ENCODE data around the gene CEMP1. TPM values are rescaled to one million over a fixed set of nuclear protein-coding genes. Genes with fewer than 3 reads are reported as not detected.
A peak's percentile ranks its signal among the peaks of the same experiment; 100 is the strongest.

CEMP1 gene
- total and polyA plus RNA-seq, 4 experiments from 2014 or later, result 1.7 to 5.0 (median 2.4) TPM

DNA sequence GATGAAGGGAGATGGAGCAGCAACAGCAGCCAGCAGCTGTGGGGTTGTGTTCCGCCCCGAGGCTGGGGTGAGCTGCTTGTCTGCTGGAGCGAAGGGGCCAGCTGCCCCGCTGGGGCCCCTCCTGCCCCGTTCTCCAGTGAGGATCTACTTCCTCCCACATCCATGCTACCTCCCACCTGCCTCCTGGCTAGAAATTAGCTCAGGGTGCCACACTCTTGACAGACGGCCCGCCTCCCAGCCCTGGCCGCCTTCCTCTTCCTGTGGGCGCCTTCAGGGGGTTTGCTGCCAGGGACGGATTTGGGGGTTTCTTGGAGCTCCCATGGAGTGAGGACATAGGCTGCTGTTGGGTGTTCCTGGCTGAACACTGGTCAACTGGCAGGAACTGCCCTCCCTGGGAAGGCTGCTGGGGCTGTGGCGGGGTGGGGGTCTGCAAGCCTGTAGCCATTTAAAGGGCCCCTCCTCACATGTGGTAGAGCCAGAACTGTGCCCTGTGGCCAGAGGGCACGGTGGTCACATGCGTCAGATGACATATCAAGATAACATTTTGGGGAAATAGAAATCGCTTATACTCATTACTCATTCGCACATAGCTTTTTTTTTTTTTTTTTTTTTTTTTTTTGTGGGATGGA, 43.2 kb downstream of the CEMP1 start:
- CTCF ChIA-PET (ENCODE audit: partially characterized antibody), result interaction anchor here (0.6 to 2.5 kb wide), 7 partner anchors 15 to 294 kb away, joined by 3 to 13 read pairs (median 3); partner anchors contain the start of gene CCNF
- H3K4me1 Mint-ChIP-seq, result peaks cover 9 to 19% (median 13%) of the 10 kb centered on the region in 4 donors
- intact Hi-C loops (cut with micrococcal nuclease), result loop anchor here (1.0 kb wide), 6 partner anchors 14 to 465 kb away; partner anchors contain the start of genes ABCA3, ATP6V0C and TEDC2

DNA sequence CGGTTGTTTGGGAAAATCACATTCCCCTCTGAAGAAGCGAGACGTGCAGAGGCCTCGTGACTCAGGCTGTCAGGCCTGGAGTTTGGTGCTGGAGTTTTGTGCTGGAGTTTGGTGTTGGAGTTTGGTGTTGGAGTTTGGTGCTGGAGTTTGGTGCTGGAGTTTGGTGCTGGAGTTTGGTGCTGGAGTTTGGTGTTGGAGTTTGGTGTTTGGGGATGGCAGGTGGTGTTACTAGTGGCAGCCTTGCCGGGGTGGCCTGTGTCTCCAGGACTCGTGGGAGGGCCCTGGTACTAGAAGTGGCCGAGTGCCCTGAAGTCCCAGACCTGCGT, 43.7 kb downstream of the CEMP1 start:
- Mint-ChIP-seq H3K27me3 (no peaks in the 10 kb centered on the region), H3K9me3 (no peaks in the 10 kb centered on the region), H3K4me1 (peaks cover 9 to 19% (median 13%) of the 10 kb centered on the region in 4 donors), H3K27ac (peak overlapping the region; percentile 66 to 95 (median 89)), H3K36me3 (peaks cover 0 to 1% of the 10 kb centered on the region in 2 donors), H3K4me3 (peak overlapping the region in 7 of 8 donors; percentile 23 to 68 (median 57))
- ChIA-PET CTCF (ENCODE audit: partially characterized antibody) (interaction anchor here (0.9 to 2.5 kb wide), 5 partner anchors 13 to 293 kb away, joined by 3 to 13 read pairs (median 5); partner anchors contain the start of genes CCNF and TBC1D24), POLR2A (ENCODE audit: partially characterized antibody) (interaction anchor here (1.3 to 2.0 kb wide), 3 partner anchors 13 to 282 kb away, joined by 4 to 8 read pairs (median 4); partner anchors contain the start of genes CCNF, MLST8 and TBC1D24)
- Histone ChIP-seq H3K4me3 (ENCODE audit: low read length in 2 of 2) (no peak overlapping the region), H3K36me3 (ENCODE audit: insufficient read depth, low read length) (no peaks in the 10 kb centered on the region), H3K27me3 (ENCODE audit: insufficient read depth, low read length) (no peaks in the 10 kb centered on the region), H3K27ac (ENCODE audit: low read depth, low read length) (no peak overlapping the region), H3K9me3 (ENCODE audit: control insufficient read depth in 1 of 2, low read length in 2 of 2) (no peaks in the 10 kb centered on the region), H3K4me1 (ENCODE audit: insufficient read depth, low read length) (peaks cover 14% of the 10 kb centered on the region)
- no peak for DNase-seq
- intact Hi-C loops (cut with micrococcal nuclease), result loop anchor here (1.0 kb wide), 6 partner anchors 13 to 464 kb away; partner anchors contain the start of genes ABCA3, ATP6V0C and TEDC2

More for the DNA sequence above, 43.2 kb downstream of the CEMP1 start:
- Histone ChIP-seq H3K9me3 (ENCODE audit: control insufficient read depth in 1 of 2, low read length in 2 of 2) (no peaks in the 10 kb centered on the region), H3K27me3 (ENCODE audit: insufficient read depth, low read length) (no peaks in the 10 kb centered on the region), H3K4me3 (ENCODE audit: low read length in 2 of 2) (no peak overlapping the region), H3K27ac (ENCODE audit: low read depth, low read length) (no peak overlapping the region), H3K36me3 (ENCODE audit: insufficient read depth, low read length) (no peaks in the 10 kb centered on the region), H3K4me1 (ENCODE audit: insufficient read depth, low read length) (peaks cover 14% of the 10 kb centered on the region)
- POLR2A ChIA-PET (ENCODE audit: partially characterized antibody), result interaction anchor here (1.5 to 2.0 kb wide), 2 partner anchors 14 to 58 kb away, joined by 4 to 8 read pairs; partner anchors contain the start of genes CCNF and TBC1D24
- Mint-ChIP-seq H3K9me3 (no peaks in the 10 kb centered on the region), H3K27me3 (no peaks in the 10 kb centered on the region), H3K4me3 (no peak overlapping the region), H3K27ac (peak overlapping the region in 1 of 7 donors; percentile 95), H3K36me3 (peaks cover 0 to 1% of the 10 kb centered on the region in 2 donors)
- DNase-seq, result no peak

DNA sequence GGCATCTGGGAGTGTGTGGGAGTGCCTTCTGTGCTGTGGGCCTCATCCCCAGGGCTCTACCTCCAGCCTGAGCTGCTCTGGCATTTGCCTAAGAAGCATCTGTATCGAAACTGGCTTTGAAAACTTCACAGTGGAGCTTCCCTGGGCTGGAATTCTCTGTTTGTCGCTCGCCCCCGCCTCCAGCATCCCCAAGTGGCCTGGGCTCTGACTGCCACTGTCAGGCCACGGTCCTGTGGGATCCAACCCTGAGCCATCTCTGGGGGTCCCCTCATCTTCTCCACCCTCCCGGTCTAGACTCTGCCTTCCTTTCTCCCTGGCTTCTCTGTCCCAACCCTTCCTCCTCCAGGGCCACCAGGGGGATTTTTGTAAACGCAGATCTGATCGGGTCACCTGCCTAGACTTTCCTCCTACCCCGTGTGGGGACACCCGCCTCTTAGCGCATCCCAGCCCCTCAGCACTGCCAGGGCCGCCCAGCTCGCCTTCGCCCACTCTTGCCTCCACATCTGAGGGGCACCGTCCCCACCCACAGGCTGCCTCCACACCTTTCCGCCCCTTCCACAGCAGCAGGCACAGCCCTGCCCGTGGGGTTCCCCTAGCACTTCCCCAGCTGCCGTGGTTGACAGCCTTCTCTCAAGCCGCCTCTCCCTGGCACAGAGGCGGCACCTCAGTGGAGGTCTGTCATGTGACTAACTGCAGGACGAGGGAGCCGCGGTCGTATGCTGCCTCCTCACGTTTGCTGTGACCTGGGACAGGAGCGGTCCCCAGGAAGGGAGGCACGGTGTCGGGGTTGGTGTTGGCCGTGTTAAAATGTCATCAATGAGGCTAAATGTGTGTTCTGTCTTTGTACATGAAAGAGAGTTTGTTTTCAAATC, 44.3 kb downstream of the CEMP1 start:
- Histone ChIP-seq H3K4me3 (ENCODE audit: low read length in 2 of 2) (no peak overlapping the region), H3K36me3 (ENCODE audit: insufficient read depth, low read length) (no peaks in the 10 kb centered on the region), H3K9me3 (ENCODE audit: control insufficient read depth in 1 of 2, low read length in 2 of 2) (no peaks in the 10 kb centered on the region), H3K27me3 (ENCODE audit: insufficient read depth, low read length) (no peaks in the 10 kb centered on the region), H3K27ac (ENCODE audit: low read depth, low read length) (no peak overlapping the region), H3K4me1 (ENCODE audit: insufficient read depth, low read length) (peaks cover 14% of the 10 kb centered on the region)
- CTCF ChIA-PET (ENCODE audit: partially characterized antibody), result interaction anchor here (0.8 to 2.5 kb wide), 7 partner anchors 10 to 292 kb away, joined by 3 to 13 read pairs (median 5); partner anchors contain the start of genes ABCA3, CCNF and TBC1D24
- Mint-ChIP-seq H3K27me3 (no peaks in the 10 kb centered on the region), H3K36me3 (peaks cover 0 to 1% of the 10 kb centered on the region in 2 donors), H3K27ac (peak overlapping the region; percentile 66 to 95 (median 89)), H3K4me1 (peaks cover 9 to 19% (median 13%) of the 10 kb centered on the region in 4 donors), H3K4me3 (peak overlapping the region; percentile 23 to 68 (median 58)), H3K9me3 (no peaks in the 10 kb centered on the region)
- intact Hi-C loops (cut with micrococcal nuclease), result loop anchor here (1.0 kb wide), 6 partner anchors 13 to 464 kb away; partner anchors contain the start of genes ABCA3, ATP6V0C and TEDC2
- POLR2A ChIA-PET (ENCODE audit: partially characterized antibody), result interaction anchor here (0.7 to 2.0 kb wide), 6 partner anchors 12 to 282 kb away, joined by 3 to 8 read pairs (median 4); partner anchors contain the start of genes CCNF, MLST8 and TBC1D24
- peak; percentile 76 to 91 (median 80) for DNase-seq

DNA sequence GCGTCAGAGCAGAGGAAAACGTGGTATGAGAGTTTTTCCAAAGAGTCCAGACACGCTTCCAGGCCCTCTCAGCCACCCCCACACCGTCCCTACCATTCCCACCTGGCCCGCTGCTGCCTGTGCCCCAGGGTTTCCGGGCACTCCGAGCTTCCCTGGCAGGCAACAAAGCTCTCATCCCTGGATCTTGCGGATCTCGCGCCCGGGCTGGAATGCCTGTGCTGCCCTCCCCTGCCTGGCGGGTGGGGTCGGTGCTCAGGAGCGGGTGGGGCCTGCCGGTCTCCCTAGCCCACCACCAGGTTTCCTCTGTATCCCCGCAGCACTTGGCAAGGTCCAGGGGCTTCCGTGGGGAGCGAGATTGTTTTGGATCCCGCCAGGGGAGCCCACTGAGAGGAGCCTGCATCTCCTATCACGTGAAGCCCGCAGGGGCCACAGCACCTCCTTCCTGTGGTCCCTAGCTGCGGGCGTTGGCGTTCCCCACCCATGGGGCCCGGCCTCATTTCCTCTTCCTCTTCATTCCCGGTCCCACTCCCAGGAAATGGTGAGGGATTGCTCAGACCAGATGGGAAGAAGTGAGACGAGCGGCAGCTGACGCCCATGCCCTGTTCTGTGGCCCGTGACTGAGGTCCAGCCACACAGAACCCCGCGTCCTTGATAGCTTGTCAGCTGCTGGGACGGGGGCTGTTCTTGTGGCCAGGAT, 45.2 kb downstream of the CEMP1 start:
- H3K36me3 Mint-ChIP-seq, result peaks cover 0 to 1% of the 10 kb centered on the region in 2 donors
- peaks cover 9 to 19% (median 13%) of the 10 kb centered on the region in 4 donors for H3K4me1 Mint-ChIP-seq
- Histone ChIP-seq H3K27me3 (ENCODE audit: insufficient read depth, low read length) (no peaks in the 10 kb centered on the region), H3K9me3 (ENCODE audit: control insufficient read depth in 1 of 2, low read length in 2 of 2) (no peaks in the 10 kb centered on the region), H3K4me3 (ENCODE audit: low read length in 2 of 2) (no peak overlapping the region), H3K27ac (ENCODE audit: low read depth, low read length) (no peak overlapping the region), H3K4me1 (ENCODE audit: insufficient read depth, low read length) (peaks cover 14% of the 10 kb centered on the region), H3K36me3 (ENCODE audit: insufficient read depth, low read length) (no peaks in the 10 kb centered on the region)
- H3K27me3 Mint-ChIP-seq, result no peaks in the 10 kb centered on the region
- ChIA-PET POLR2A (ENCODE audit: partially characterized antibody) (interaction anchor here (1.1 to 2.0 kb wide), 4 partner anchors 12 to 281 kb away, joined by 3 to 8 read pairs (median 6); partner anchors contain the start of genes CCNF, MLST8 and TBC1D24), CTCF (ENCODE audit: partially characterized antibody) (interaction anchor here (1.0 to 1.6 kb wide), 3 partner anchors 11 to 291 kb away, joined by 3 to 5 read pairs (median 5); partner anchors contain the start of gene CCNF)
- H3K4me3 Mint-ChIP-seq, result no peak overlapping the region
- DNase-seq, result no peak
- intact Hi-C loops (cut with micrococcal nuclease), result no loop called here
- H3K9me3 Mint-ChIP-seq, result peaks cover 0 to 2% (median 0%) of the 10 kb centered on the region in 8 donors
- H3K27ac Mint-ChIP-seq, result peak overlapping the region in 1 of 7 donors; percentile 95

DNA sequence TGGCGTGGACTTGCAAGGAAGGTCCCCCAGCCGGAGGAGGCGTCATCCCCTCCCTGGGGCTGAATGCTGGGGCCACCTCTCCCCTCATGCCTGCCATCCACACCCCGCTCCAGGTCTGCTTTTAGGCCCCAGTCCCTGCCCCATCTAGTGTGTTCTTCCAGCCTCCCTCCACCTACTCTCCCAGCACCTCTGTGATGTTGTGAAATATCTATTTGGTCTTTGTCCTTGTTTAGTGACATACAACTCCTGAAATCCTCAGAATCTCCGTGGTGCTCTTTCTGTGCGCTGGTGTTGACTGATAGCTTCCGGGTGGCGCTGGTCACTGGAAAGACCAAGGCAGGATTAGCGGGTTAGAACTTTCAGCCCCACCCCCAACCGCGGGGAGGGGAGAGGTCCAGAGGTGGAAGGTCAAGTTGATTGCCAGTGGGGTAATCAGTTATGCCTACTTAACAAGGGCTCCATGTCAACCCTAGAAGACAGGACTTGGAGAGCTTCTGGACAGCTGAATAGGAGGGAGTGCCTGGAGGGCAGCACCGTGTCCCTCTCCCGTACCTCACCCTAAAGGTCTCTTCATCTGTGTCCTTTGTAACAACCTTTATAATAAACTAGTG, 46.2 kb downstream of the CEMP1 start:
- ChIA-PET POLR2A (ENCODE audit: partially characterized antibody) (no interaction called here), CTCF (ENCODE audit: partially characterized antibody) (interaction anchor here (0.7 to 1.6 kb wide), 4 partner anchors 9 to 290 kb away, joined by 3 to 5 read pairs (median 4); no protein-coding TSS in a partner anchor)
- H3K27me3 Mint-ChIP-seq, result no peaks in the 10 kb centered on the region
- H3K27me3 ChIP-seq (ENCODE audit: insufficient read depth, low read length), result no peaks in the 10 kb centered on the region
- H3K9me3 ChIP-seq (ENCODE audit: control insufficient read depth in 1 of 2, low read length in 2 of 2), result no peaks in the 10 kb centered on the region
- peaks cover 9 to 19% (median 13%) of the 10 kb centered on the region in 4 donors for H3K4me1 Mint-ChIP-seq
- H3K4me3 ChIP-seq (ENCODE audit: low read length in 2 of 2), result no peak overlapping the region
- intact Hi-C loops (cut with micrococcal nuclease), result no loop called here
- no peaks in the 10 kb centered on the region for H3K36me3 ChIP-seq (ENCODE audit: insufficient read depth, low read length)
- peaks cover 14% of the 10 kb centered on the region for H3K4me1 ChIP-seq (ENCODE audit: insufficient read depth, low read length)
- H3K27ac Mint-ChIP-seq, result peak overlapping the region in 4 of 7 donors; percentile 25 to 46 (median 36)
- H3K36me3 Mint-ChIP-seq, result peaks cover 0 to 1% of the 10 kb centered on the region in 2 donors
- no peak overlapping the region for H3K4me3 Mint-ChIP-seq
- H3K9me3 Mint-ChIP-seq, result peaks cover 0 to 2% (median 0%) of the 10 kb centered on the region in 8 donors
- H3K27ac ChIP-seq (ENCODE audit: low read depth, low read length), result no peak overlapping the region
- DNase-seq, result no peak

Data from CD4-positive, alpha-beta memory T cell (primary cell).